Pancreas (tissue), 10 donors: ENCODE measurements around the gene TSPO2. TPM values are rescaled to one million over a fixed set of nuclear protein-coding genes. Genes with fewer than 3 reads are reported as not detected.

Experiments
- ATAC-seq, 4 donors: fragments of 200-7000 bp; cut with Tn5 transposase; one replicate each; pipeline versions ENCODE4 v1.8.0 to v1.9.1; 2020; ENCODE audit warnings: mild to moderate bottlenecking in 4 of 4, moderate library complexity in 4 of 4
- DNase-seq, 6 donors: peaks; one replicate each; pipeline ENCODE4 v3.0.0-alpha.2; 2020
- FAIRE-seq: peaks from 2 replicates; lab custom pipeline; 2012; peaks lifted over from hg19 to GRCh38; lab: Jason Lieb, UNC
- H3K27ac ChIP-seq, 4 donors: fragments of 200-600 bp; sonication (generic); 1 replicate in 3 of 4; 2 replicates in 1 of 4; pipeline versions ENCODE4 v1.5.0 to v1.8.0; 2020
- H3K27me3 ChIP-seq, 4 donors: fragments of 200-600 bp; one replicate each; pipeline ENCODE4 v1.8.0; 2021
- H3K36me3 ChIP-seq, 3 donors: fragments of 200-600 bp; sonication (generic) in 1 of 3; one replicate each; pipeline versions ENCODE4 v1.5.0 to v1.8.0; 2020 to 2021
- H3K4me1 ChIP-seq, 3 donors: fragments of 200-600 bp; one replicate each; pipeline ENCODE4 v1.8.0; 2021
- H3K4me3 ChIP-seq, 4 donors: fragments of 200-600 bp; sonication (generic) in 2 of 4; one replicate each; pipeline versions ENCODE4 v1.5.0 to v1.8.0; 2020 to 2021
- H3K9me3 ChIP-seq, 4 donors: fragments of 200-600 bp; one replicate each; pipeline ENCODE4 v1.8.0; 2021
- CTCF ChIP-seq, 4 donors: fragments of 200-600 bp; sonication (generic) in 3 of 4; IDR thresholded peaks; one replicate each; pipeline versions ENCODE4 v1.5.0 to v1.8.0; 2021; ENCODE audit warnings: antibody characterized with exemption in 4 of 4
- WGBS, 2 donors: extraction: QIAGEN DNeasy Blood & Tissue Kit; methylation state at CpG; one replicate each; pipeline ENCODE4 v1.1.7; 2013; 5-methylcytosine and 5-hydroxymethylcytosine counted together
- intact Hi-C, 3 donors: fragments of 100-400 bp; cut with DNase I; formaldehyde crosslinking; loops; one replicate each; pipeline versions ENCODE4 v1.11.1 to v1.14.2; 2022
- polyA plus RNA-seq, 2 donors: library from polyadenylated mRNA; stranded (reverse); fragments of 200-250 nt; gene quantifications; one replicate each; pipeline ENCODE4 v1.2.3, GENCODE V29; 2013
- total RNA-seq, 6 donors: library from RNA; stranded (reverse); fragmentation: NEBNext Ultra II Directional in 4 of 6; extraction: Animal tissue kit (Norgen Biotek cat#: 25700) in 4 of 6; gene quantifications; one replicate each; pipeline versions ENCODE4 v1.2.1 to v1.2.4, GENCODE V29; 2021 to 2023
- donor health status: healthy with polysubstance abuse.
- donor health status: DM: no; HTN: no; CAD: no; lungs with moderate emphysema.
- donor health status: DM: no; HTN: no; CAD: no.
- donor health status: control.
- donor health status: control.
- donor health status: Bipolar disorder and iron deficiency.
- donor health status: DM: yes; HTN: yes; CAD: no.
- donor health status: DM: no; HTN: no; CAD: no.
- donor health status: DM: no; HTN: no; CAD: no.
- donor health status: DM: yes; HTN: yes; CAD: no.

TSPO2 gene
- total and polyA plus RNA-seq, 8 donors = 0.12 to 0.42 (median 0.28) TPM; not detected in 5

DNA sequence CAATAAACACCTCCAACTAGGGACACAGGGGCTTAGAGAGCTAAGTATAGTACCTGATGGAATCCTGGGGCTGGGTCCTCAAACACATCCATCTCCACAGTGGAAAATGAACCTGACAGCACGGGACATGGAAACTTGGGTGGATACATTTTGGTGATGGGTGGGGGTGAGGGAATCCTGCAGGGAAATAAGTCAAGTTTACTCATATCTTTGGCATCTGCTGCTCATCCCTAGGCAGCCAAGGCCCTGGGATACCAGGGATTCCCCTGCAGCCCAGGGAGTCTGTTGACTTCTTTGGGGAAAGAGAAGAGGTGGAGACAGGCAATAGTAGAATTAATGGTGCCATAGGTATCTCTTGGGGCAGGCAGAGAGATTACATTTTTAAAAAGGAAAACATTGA is 17.3 kb downstream of the TSPO2 start:
- no peak overlapping the region for H3K4me3 ChIP-seq
- H3K9me3 ChIP-seq = no peaks in the 10 kb centered on the region
- intact Hi-C loops = no loop called here
- no peak overlapping the region for H3K27ac ChIP-seq
- ATAC-seq (no peak), DNase-seq (no peak), FAIRE-seq (no peak)
- H3K27me3 ChIP-seq = no peaks in the 10 kb centered on the region
- TF ChIP-seq CTCF (IDR thresholded peaks at IDR 0.05) = no peak
- 92 to 95% methylated on average over 1 of the region's 1 CpG for WGBS, 2 donors
- H3K36me3 ChIP-seq = no peaks in the 10 kb centered on the region
- peaks cover 38 to 49% (median 45%) of the 10 kb centered on the region in 3 donors for H3K4me1 ChIP-seq

DNA sequence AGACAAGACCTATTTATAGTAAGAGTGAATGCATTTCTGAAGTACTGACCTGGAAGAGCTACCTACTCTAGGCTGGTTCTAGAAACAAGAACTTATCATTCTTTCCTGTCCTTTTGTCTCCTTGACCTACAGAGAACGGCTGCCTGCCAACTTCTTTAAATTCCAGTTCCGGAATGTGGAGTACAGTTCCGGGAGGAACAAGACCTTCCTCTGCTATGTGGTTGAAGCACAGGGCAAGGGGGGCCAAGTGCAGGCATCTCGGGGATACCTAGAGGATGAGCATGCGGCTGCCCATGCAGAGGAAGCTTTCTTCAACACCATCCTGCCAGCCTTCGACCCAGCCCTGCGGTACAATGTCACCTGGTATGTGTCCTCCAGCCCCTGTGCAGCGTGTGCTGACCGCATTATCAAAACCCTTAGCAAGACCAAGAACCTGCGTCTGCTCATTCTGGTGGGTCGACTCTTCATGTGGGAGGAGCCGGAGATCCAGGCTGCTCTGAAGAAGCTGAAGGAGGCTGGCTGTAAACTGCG is 19.0 kb downstream of the TSPO2 start:
- no peaks in the 10 kb centered on the region for H3K9me3 ChIP-seq
- no peaks in the 10 kb centered on the region for H3K27me3 ChIP-seq
- 76 to 79% methylated on average over 13 of the region's 13 CpGs for WGBS, 2 donors
- no peak for ATAC-seq
- intact Hi-C loops = no loop called here
- FAIRE-seq = no peak
- no peaks in the 10 kb centered on the region for H3K36me3 ChIP-seq
- no peak overlapping the region for H3K4me3 ChIP-seq
- TF ChIP-seq CTCF (IDR thresholded peaks at IDR 0.05) = no peak
- peak overlapping the region in 3 of 4 donors; percentile 1 to 79 (median 74) for H3K27ac ChIP-seq
- peaks cover 47 to 57% (median 55%) of the 10 kb centered on the region in 3 donors for H3K4me1 ChIP-seq
- no peak for DNase-seq

GRCh38 chr6:41062056-41062455 is 19.8 kb downstream of the TSPO2 start:
- Histone ChIP-seq H3K9me3 (no peaks in the 10 kb centered on the region), H3K4me3 (no peak overlapping the region), H3K27ac (peak overlapping the region in 3 of 4 donors; percentile 1 to 79 (median 74)), H3K4me1 (peaks cover 52 to 63% (median 62%) of the 10 kb centered on the region in 3 donors), H3K27me3 (no peaks in the 10 kb centered on the region), H3K36me3 (no peaks in the 10 kb centered on the region)
- intact Hi-C loops = no loop called here
- DNase-seq (no peak), ATAC-seq (no peak), FAIRE-seq (no peak)
- 75 to 82% methylated on average over 1 of the region's 1 CpG for WGBS, 2 donors
- TF ChIP-seq CTCF (IDR thresholded peaks at IDR 0.05) = no peak

GRCh38 chr6:41063884-41064285 is 21.6 kb downstream of the TSPO2 start:
- peaks cover 52 to 62% (median 61%) of the 10 kb centered on the region in 3 donors for H3K4me1 ChIP-seq
- ATAC-seq (peak in 3 of 4 donors; percentile 6 to 31 (median 21)), FAIRE-seq (no peak), DNase-seq (no peak)
- TF ChIP-seq CTCF (IDR thresholded peaks at IDR 0.05) = no peak
- intact Hi-C loops = no loop called here
- H3K4me3 ChIP-seq = no peak overlapping the region
- H3K9me3 ChIP-seq = no peaks in the 10 kb centered on the region
- no peaks in the 10 kb centered on the region for H3K36me3 ChIP-seq
- no peaks in the 10 kb centered on the region for H3K27me3 ChIP-seq
- 20 to 27% methylated on average over 2 of the region's 2 CpGs for WGBS, 2 donors
- peak overlapping the region; percentile 41 to 79 (median 59) for H3K27ac ChIP-seq

DNA sequence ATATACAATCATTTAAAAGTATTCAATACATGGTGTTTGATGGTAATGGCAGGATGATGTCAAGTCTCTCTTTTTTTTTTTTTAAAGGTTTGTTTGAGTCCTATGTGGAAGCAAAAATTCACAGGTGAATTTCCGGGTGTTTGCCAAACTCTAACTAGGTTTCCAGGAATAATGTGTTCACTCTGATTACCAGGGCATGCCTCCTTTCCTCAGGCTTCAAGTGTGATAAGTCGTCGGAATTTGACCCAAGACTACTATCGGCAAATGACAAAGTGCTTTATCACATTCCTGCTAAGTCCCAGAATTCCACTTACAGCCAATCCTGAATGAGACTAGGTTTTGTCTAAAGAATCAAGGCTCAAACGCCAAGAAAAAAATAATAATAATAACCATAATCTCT is 22.6 kb downstream of the TSPO2 start:
- ATAC-seq = peak; percentile 77 to 82 (median 78)
- intact Hi-C loops = loop anchor here in 1 of 3 donors (5.0 kb wide), 1 partner anchor 33 kb away; no protein-coding TSS in a partner anchor
- Histone ChIP-seq H3K27ac (peak overlapping the region; percentile 41 to 79 (median 59)), H3K27me3 (no peaks in the 10 kb centered on the region), H3K4me3 (no peak overlapping the region), H3K4me1 (peaks cover 52 to 62% (median 59%) of the 10 kb centered on the region in 3 donors), H3K9me3 (no peaks in the 10 kb centered on the region), H3K36me3 (peaks cover 0 to 4% (median 0%) of the 10 kb centered on the region in 3 donors)
- TF ChIP-seq CTCF (IDR thresholded peaks at IDR 0.05) = no peak
- peak; percentile 9 for FAIRE-seq
- 8% methylated on average over 5 of the region's 5 CpGs for WGBS, 2 donors
- peak in 3 of 6 donors; percentile 48 to 66 (median 64) for DNase-seq
